Keratinocyte (primary cell): ENCODE measurements around the gene IDH3A.

Experiments
- CTCF ChIP-seq, 3 experiments: IDR thresholded peaks in 1 of 3; conservative IDR thresholded peaks in 1 of 3; optimal IDR thresholded peaks in 1 of 3; 2 replicates in 2 of 3; 3 replicates in 1 of 3; pipeline versions ENCODE3 to v1.5.1; 2011; ENCODE audit warnings: low read length in 3 of 3, mild to moderate bottlenecking in 3 of 3, moderate library complexity in 2 of 3, control low read depth in 1 of 3, inconsistent platforms in 1 of 3; ENCODE audit not compliant: insufficient read depth in 2 of 3; ENCODE audit errors: extremely low read depth in 1 of 3
- EZH2 ChIP-seq: IDR thresholded peaks from one replicate; pipeline ENCODE4 v1.6.1; 2012; ENCODE audit warnings: inconsistent platforms, mild to moderate bottlenecking, low read length, moderate library complexity

- TF ChIP-seq EZH2 (no peak), CTCF (optimal IDR thresholded peaks at IDR 0.05 in 1 of 3, IDR thresholded peaks at IDR 0.05 in 1 of 3, conservative IDR thresholded peaks at IDR 0.05 in 1 of 3; ENCODE audit: extremely low read depth in 1 of 3, insufficient read depth in 2 of 3, low read length in 3 of 3) (no peak)
Measured at GRCh38 chr15:78101423-78102105, 47.6 kb upstream of the IDH3A start.
